CD4-positive, alpha-beta T cell treated with Interleukin-4 for 4 hours (primary cell): Measurements from ENCODE around the gene RIPK4.
"Not testable (repeated sequence)": the region's sequence is repeated elsewhere in the genome, so short reads cannot be mapped to it uniquely, and the experiment has no call there.

Experiments used
- DNase-seq: peaks from one replicate; pipeline ENCODE4 v3.0.0-alpha.2; 2020

RIPK4 gene

GRCh38 chr21:41712730-41713129 lies 54.1 kb downstream of the RIPK4 start:
- no peak for DNase-seq

GRCh38 chr21:41712201-41712600 lies 54.7 kb downstream of the RIPK4 start:
- no peak for DNase-seq

- DNase-seq = no peak
Observed at GRCh38 chr21:41711416-41712007, 55.3 kb downstream of the RIPK4 start.

GRCh38 chr21:41710823-41711160 lies 56.1 kb downstream of the RIPK4 start:
- no peak for DNase-seq

GRCh38 chr21:41709965-41710822 lies 56.7 kb downstream of the RIPK4 start:
- DNase-seq = no peak

- DNase-seq = no peak
Observed at GRCh38 chr21:41709166-41709565, 57.7 kb downstream of the RIPK4 start.

GRCh38 chr21:41707960-41708330 lies 58.9 kb downstream of the RIPK4 start:
- no peak for DNase-seq

- no peak for DNase-seq
Observed at GRCh38 chr21:41707231-41707959, 59.5 kb downstream of the RIPK4 start.

- no peak for DNase-seq
Observed at GRCh38 chr21:41706678-41707077, 60.2 kb downstream of the RIPK4 start.

- no peak for DNase-seq
Observed at GRCh38 chr21:41706263-41706639, 60.6 kb downstream of the RIPK4 start.

GRCh38 chr21:41705546-41706262 lies 61.1 kb downstream of the RIPK4 start:
- DNase-seq = no peak

- DNase-seq = no peak
Observed at GRCh38 chr21:41703857-41704501, 62.9 kb downstream of the RIPK4 start.

- no peak for DNase-seq
Observed at GRCh38 chr21:41701749-41702148, 65.1 kb downstream of the RIPK4 start.

GRCh38 chr21:41699311-41699710 lies 67.5 kb downstream of the RIPK4 start:
- DNase-seq = no peak

GRCh38 chr21:41698071-41698470 lies 68.8 kb downstream of the RIPK4 start:
- no peak for DNase-seq

- no peak for DNase-seq
Observed at GRCh38 chr21:41695513-41695912, 71.3 kb downstream of the RIPK4 start.

GRCh38 chr21:41694042-41694441 lies 72.8 kb downstream of the RIPK4 start:
- not testable (repeated sequence) for DNase-seq

GRCh38 chr21:41692185-41692565 lies 74.7 kb downstream of the RIPK4 start:
- no peak for DNase-seq

- no peak for DNase-seq
Observed at GRCh38 chr21:41691205-41692184, 75.4 kb downstream of the RIPK4 start.
